Forelimb muscle (tissue), 1 donor: ENCODE measurements around the gene AWAT2. TPM values are rescaled to one million over a fixed set of nuclear protein-coding genes. Genes with fewer than 3 reads are reported as not detected.
"Not testable (repeated sequence)": the region's sequence is repeated elsewhere in the genome, so short reads cannot be mapped to it uniquely, and the experiment has no call there.

Experiments used
- DNase-seq: peaks from one replicate; pipeline ENCODE4 v3.0.0-alpha.2; 2013; ENCODE audit warnings: low read depth
- polyA plus RNA-seq: library from polyadenylated mRNA; unstranded; fragments of 120-200 nt; gene quantifications from one replicate; pipeline ENCODE4 v1.2.1, GENCODE V29; 2013; ENCODE audit not compliant: insufficient read length

AWAT2 gene
- polyA plus RNA-seq, 1 donor = not detected

DNA sequence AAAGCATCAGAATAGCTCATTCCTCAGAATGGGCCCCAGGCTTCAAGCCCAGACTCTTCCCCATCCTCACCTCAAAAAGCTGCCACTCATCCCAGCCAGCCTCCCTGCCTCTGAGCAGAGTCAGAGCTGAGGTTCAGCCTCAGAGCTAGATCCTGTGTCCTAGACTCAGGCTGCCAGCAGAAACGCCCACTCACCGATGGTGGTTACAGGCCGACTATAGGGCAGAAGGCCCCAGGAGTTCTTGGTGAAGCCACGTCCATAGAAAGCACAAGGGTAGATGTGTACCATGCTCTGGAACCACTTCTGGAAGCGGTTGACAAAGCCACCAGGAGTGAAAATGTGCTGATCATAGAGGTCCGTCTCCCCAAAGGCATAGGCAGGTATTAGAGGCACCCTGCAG lies 7.7 kb downstream of the AWAT2 start:
- DNase-seq = no peak

DNA sequence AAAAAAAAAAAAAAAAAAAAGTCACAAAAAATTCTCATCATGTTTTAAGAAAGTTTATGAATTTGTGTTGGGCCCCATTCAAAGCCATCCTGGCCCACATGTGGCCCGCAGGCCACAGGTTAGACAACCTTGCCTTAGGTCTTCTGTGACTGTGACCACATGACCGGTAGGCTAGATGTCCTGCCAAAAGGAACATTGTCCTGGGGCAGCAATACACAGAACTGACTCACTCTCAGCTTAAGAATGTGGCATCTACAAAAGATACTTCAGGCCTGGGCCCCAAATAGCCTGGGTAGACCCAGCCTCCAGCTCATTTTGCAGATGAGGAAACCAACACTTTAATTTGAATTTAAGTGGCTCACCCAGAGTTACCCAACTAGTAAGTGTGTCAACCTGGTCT lies 10.0 kb downstream of the AWAT2 start:
- no peak for DNase-seq

GRCh38 chrX:70038951-70039350 lies 10.8 kb downstream of the AWAT2 start:
- DNase-seq = no peak

DNA sequence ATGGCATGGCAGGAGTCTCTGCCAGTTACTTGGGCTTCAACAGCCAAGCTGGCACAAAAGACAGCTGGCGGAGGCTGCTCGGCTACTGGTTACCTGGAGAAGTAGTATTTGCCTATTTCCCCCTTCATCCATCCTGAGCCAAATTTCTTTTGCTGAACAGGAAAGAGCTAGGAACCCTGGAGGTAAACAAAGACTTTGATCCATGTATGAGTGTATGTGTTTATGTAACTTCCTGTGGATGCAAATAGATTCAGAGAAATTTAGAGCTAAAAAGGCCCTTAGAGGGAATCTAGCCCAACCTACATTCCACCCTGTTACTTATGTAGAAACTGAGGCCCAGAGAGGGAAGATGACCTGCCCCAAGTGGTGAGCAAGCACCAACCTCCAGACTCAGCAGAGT lies 11.2 kb downstream of the AWAT2 start:
- no peak for DNase-seq

DNA sequence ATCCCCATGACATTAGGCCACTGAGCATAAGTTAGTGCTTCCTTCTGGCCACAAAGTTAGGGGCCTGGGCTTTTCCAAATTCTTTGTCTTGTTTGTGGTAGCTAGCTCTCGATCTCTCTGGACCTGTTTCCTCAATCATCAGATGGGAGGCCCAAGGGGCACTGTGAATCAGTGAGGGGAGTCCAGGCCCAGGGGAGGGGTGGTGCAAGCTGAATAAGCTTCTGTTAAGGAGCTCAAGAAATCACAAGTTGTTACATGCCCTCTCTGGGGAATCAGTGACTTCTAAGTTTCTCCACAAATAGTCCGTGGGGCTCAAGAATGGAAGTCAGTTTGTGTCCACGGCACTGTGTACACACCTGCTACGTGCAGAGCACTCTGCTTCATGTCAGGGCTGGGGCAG lies 15.1 kb downstream of the AWAT2 start:
- no peak for DNase-seq

- DNase-seq = no peak
Measured at GRCh38 chrX:70033348-70034051, 16.2 kb downstream of the AWAT2 start.

GRCh38 chrX:70032792-70033191 lies 16.9 kb downstream of the AWAT2 start:
- no peak for DNase-seq

DNA sequence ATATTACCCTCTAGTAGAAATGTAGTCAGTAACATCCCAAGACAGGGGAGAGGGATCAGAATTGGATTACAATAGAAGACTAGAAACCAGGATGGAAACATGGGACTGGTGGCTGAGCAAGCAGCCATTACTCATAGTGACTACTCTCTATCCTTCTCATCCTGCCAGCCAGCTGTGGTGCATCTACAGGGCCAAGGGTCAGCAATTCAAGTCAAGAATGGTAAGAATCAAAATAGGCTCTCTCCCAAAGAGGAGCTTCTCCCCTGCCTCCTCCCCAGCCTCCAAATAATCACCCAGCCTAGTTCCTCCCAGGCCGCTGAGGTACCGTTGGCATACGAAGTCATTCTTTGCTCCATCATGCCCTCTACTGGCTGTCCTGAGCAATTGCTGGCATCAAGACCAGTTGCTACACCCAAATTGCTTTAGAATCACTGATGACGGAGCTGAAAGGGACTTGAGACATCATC lies 19.4 kb downstream of the AWAT2 start:
- DNase-seq = no peak

- no peak for DNase-seq
Measured at GRCh38 chrX:70029863-70030262, 19.9 kb downstream of the AWAT2 start.

- no peak for DNase-seq
Measured at GRCh38 chrX:70026851-70027200, 22.9 kb downstream of the AWAT2 start.

- DNase-seq = no peak
Measured at GRCh38 chrX:70026112-70026850, 23.5 kb downstream of the AWAT2 start.

DNA sequence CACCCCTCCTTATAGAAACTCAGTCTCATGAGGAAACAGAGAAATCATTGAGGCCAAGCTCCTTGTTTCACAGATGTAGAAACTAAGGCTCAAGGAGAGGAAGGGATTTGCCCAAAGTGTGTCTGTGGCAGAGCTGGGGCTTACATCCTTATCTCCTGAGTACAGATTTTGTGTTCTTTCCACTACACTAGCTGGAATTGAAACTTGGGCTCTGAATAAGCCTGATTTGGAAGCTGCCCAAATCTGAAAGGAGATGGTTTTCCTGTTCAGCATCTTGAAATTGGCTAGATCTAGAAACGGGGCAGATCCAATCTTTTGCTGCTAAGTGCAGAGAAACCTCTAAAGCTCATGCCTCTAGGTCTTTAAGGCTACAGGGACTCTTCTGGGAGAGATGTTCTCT lies 24.3 kb downstream of the AWAT2 start:
- DNase-seq = no peak

GRCh38 chrX:70022616-70023015 lies 27.1 kb downstream of the AWAT2 start:
- no peak for DNase-seq

GRCh38 chrX:70016513-70016912 lies 33.2 kb downstream of the AWAT2 start:
- no peak for DNase-seq

DNA sequence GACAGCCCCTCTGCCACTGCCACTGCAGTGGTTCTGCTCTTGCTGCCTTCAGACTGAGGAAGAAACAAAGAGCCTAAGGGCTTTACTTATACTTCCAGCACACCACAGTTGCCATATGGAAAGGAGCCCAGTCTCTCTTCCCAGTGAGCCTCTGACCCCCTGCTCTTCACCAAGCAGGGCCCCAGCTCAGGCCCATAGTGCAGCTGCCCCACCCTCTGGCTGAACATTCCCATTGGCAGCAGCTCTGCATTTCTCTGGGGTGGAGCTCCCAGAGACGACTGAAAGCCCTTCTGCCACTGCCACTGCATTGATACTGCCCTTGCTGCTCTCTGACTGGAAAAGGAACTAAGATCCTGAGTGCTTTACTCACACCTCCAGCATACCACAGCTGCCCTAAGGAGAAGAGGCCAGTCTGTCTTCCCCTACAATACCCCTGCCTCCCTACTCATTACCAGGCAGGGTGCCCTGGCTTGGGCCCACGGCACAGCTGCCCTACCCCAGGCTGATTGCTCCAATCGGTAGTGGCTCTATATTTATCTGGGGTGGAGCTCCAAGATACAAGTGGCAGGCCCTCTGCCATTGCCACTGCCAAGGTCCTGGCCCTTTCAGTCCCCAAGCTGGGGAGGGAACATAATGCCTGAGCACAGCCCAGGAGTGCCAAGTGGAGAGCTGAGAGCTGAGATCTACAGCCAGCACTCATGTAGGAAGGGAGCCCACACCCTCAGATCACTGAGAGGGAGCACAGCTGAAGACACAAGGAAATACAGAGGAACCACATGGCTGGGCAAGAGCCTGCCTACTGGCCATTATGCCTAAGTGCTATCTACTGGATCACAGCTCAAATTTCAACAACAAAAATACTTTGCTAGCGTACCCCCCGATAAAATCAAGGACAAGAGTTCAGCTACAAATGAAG lies 36.0 kb downstream of the AWAT2 start:
- DNase-seq = no peak

DNA sequence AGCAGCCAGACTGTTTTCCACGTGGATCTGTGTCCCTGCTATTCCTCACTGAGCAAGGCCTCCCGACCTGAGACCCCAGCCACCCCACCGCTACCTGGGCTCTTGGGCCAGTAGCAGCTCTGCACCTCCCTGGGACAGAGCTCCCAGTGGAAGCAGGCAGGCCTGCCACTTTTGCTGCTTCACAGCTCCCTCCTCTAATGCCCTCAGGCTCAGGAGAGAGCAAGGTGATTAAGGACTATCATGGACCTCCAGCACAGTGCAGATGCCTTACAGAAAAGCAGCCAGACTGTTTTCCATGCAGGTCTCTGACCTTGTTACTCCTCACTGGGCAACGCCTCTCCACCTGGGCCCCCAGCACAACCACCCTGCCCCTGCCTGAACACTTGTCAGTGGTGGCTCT lies 37.0 kb downstream of the AWAT2 start:
- DNase-seq = no peak

DNA sequence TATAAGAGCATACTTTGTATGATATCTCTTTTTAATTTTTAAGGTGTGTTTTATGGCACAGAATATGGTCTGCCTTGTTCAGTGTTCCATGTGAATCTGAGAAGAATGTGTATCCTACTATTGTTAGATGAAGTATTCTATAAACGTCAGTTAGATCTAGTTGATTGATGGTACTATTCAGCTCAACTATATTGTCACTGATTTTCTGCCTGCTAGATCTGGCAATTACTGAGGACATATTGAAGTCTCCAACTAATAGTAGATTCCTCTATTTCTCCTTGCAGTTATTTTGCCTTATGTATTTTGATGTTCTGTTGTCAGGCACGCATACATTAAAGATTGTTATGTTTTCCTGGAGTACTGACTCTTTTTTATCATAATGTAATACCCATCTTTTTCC lies 39.8 kb downstream of the AWAT2 start:
- no peak for DNase-seq

GRCh38 chrX:70009049-70009448 lies 40.7 kb downstream of the AWAT2 start:
- no peak for DNase-seq

GRCh38 chrX:70007946-70008345 lies 41.8 kb downstream of the AWAT2 start:
- DNase-seq = no peak

- no peak for DNase-seq
Measured at GRCh38 chrX:70001708-70002341, 47.9 kb downstream of the AWAT2 start.

DNA sequence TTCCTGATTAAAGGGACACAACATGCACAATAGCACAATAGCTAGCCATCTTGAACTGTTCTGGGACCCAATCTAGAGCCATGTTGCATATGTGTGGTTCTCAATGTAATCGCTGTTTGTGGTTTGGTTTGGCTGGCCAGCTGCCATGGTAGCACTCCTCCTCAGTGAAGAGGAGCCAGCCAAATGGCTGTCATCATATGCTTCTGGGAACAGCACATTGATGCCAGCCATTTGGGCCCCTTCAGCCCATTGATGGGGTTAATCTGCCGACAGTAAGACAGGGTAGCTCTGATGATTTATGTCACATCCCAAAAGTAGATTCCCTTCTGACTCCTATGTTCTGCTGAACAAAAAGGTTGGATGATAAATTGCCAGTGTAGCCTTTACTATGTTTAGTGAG lies 48.5 kb downstream of the AWAT2 start:
- no peak for DNase-seq

DNA sequence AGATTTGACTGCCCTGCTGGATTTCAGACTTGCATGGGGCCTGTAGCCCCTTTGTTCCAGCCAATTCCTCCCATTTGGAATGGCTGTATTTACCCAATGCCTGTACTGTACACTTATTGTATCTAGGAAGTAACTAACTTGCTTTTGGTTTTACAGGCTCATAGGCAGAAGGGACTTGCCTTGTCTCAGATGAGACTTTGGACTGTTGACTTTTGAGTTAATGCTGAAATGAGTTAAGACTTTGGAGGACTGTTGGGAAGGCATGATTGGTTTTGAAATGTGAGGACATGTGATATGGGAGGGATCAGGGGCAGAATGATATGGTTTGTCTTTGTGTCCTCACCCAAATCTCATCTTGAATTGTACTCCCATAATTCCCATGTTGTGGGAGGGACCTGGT lies 51.4 kb downstream of the AWAT2 start:
- not testable (repeated sequence) for DNase-seq
